Medulla oblongata (tissue), 1 donor: ENCODE results near the gene PDE4D.
"Not testable (repeated sequence)": the region's sequence is repeated elsewhere in the genome, so short reads cannot be mapped to it uniquely, and the experiment has no call there.

Experiments used
- DNase-seq: peaks from one replicate; pipeline ENCODE4 v3.0.0-alpha.2; 2015; ENCODE audit errors: extremely low spot score

The PDE4D gene

DNA sequence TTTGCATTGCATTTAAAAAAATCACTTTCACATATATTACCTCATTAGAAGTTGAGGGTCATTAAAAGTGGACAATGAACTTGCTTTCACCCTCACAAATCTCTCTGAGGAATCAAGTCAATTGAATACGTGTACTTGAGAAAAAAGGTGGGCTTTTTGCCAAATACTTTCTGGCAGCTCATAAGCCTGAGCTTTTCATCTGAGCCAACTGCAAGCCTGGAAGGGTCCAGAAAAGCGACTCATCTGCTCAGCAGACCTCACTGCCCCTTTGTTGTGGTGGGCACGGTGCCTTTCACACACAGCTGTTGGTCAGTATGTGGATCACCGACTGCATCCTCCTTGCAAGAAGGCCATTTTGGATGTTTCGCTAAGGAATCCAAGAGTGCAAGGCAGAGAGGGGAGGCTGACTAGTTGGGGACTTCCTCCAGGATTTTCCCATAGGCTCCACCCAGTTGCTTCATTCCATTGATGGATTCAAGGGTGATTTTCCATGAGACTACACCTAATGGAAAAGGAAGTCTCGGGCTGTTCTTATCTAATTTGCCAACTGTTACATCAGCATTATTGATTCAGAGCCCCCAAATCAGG is 564.7 kb downstream of the PDE4D start:
- peak; percentile 37 for DNase-seq

DNA sequence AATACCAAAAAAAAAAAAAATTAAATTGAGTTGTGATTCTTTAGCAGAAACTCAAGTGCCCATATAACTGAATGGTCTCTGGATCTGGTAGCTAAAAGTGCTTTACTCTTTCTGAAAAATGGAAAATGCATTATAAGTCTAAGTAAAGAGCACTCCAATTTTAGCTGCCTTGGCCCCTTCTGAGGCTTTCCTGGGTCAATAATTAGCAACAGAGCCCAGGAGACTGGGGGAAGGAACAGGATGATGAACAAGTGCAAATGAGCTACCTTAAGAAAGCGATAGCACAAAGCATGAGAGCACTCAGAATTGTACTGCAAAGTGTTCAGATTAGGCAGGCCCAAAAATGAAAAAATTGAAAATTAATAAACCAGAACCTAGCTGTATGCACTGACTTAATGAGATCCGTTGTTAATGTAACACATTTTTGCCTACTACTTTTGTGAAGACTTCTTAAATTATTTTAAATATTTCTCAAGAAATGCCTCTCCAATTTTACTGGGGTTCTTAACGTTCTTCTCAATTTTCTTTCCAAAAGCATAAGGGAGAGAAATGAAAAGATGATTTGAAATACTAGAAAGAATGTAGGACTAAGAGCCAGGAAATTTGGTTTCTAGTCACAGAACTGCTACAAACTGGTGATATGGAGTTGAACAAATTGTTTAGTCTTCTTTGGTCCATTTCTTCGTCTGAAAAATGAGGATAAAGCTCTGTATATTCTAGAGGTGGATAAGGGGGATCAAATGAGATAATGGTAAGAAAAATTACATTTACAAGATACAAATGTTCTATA is 566.1 kb downstream of the PDE4D start:
- no peak for DNase-seq

DNA sequence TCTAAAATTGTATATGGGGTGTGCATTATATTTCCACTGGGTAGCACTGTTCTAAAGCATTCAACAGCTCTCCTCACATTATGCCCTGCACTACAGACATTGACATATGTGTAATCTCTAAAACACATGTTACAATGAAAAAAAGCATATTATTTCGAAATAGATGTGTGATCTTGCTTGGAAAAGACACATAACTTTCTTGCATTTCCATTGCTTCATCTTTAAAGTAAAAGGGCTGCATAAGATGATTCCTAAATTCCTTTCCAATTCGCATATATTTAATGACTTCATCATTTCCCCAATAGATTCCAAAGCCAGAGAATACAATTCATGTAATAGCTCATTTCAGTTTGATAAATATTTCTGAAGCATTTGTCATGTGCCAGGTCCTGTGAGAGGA is 566.9 kb downstream of the PDE4D start:
- no peak for DNase-seq

DNA sequence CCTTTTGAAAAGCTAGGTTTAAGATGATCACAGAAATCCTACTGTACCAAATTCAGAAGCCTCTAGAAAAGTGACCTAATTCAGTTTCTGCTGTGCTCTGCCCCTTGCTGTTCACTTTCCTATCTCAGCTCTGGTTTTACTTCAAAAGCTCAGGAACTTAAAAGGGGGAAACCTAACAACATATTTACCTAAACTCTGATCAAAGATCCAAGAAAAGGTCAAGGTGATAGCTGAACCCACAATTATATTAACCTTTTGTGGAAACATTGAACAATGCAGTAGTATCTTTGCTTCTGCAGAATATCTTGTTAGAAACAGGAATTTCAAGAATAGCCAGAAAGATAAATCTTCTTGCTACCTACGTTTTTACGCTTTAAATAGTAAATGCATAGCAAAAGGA is 568.5 kb downstream of the PDE4D start:
- DNase-seq, result no peak

DNA sequence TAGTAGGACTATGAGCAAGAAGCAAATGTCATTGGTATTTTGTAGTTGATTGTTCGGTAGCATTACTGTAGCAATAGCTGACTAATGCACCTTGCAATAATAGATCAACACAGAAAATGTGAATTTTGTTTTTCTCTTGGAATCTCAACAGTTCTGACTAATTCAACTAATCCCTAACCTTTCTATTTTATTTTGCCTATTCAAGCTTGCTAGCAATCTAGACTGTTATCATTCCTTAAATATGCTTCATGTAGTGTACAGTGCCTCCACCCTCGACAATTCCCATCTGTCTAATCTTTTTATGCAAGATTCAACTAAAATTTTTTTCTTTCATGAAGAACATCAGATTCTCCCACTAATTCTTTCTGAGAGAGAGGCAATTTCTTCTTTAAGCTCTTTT is 570.6 kb downstream of the PDE4D start:
- no peak for DNase-seq

DNA sequence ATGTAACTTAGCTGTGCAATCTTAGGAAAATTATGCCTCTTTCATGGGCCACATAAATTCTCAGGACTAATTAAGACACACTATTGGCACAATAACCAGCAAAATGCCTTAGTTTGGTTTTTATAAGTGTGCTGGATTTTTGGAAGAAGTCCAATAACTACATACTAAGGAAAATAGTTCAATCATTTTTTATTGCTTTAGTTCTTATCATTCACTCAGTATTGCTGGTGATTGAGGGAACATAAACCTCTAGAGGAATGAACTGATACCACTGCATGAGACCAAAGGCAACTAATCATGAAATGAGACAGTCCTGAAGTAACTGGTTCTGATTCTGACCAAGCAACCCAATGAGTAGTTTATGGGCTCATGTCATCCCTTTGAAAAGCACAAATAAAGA is 571.5 kb downstream of the PDE4D start:
- no peak for DNase-seq

DNA sequence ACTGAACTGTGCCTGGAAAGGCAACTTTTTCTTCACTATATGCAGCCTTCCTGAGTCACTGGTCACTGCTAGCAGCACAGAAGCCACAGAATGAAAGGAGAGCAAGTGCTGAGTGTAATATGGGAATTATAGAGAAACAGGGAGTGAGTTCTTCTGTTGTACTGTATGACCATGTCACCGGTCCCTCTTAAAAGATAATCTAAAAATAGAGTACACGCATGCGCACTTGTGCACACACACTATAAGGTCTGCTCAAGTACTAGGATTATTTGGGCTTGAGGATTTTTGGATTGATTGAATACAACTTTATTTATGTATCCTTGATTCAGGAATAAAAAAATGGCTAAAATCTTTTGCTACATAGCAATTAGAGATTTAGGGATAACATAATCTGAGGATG is 571.9 kb downstream of the PDE4D start:
- DNase-seq, result no peak

DNA sequence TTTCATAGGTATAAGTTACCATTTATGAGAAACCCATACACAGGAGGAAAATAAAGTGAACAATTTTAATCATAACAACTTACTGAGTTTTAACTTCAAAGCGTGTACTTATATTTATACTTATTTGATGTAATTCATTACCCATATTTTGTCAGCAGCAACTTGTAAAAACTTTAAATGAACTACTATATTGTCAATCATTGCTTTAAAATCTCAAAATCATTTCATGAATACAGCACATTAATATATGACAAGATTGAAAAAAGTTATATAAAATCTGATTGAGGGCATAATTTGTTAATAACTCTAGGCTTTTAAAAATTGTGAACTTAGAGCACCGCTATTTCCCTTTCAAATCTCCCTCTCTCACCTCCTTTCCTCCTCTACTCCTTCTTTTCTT is 573.1 kb downstream of the PDE4D start:
- no peak for DNase-seq

DNA sequence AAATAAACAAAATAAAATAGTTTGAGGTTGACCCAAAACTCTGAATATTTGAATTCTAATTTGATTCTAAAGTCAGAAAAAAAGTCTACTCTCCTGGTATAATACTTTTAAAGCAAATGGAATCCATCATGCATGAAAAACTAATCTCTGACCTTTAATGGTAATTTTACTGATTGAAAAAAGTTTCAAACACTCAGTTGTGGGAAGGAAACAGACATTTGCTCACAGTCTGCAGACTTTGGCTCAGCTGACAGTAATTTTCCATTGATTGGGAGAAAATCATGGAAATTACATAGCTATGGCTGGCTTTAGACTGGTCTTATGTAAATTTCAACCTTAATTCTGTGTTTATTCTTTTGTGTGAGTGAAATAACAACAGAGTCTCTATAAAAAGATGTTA is 574.3 kb downstream of the PDE4D start:
- no peak for DNase-seq

DNA sequence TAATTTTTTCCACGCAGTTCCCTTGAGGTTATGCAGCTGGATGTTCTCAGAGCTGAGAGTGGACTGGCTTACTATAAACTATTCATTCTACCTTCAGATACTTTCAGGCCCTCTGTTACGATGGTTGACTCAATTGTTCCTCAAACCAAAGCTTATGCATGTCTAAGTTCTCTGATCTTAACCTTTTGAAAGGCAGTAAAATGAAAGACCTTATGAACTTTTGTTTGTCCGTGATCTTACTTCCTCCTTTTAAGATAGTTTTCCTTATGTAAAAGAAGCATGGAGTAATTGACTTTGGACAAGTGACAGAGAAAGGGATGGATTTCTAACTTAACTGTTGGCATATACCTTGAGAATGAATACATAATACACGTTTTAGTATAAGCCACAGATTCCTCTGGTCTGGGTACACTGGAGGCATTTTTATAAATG is 575.7 kb downstream of the PDE4D start:
- no peak for DNase-seq

DNA sequence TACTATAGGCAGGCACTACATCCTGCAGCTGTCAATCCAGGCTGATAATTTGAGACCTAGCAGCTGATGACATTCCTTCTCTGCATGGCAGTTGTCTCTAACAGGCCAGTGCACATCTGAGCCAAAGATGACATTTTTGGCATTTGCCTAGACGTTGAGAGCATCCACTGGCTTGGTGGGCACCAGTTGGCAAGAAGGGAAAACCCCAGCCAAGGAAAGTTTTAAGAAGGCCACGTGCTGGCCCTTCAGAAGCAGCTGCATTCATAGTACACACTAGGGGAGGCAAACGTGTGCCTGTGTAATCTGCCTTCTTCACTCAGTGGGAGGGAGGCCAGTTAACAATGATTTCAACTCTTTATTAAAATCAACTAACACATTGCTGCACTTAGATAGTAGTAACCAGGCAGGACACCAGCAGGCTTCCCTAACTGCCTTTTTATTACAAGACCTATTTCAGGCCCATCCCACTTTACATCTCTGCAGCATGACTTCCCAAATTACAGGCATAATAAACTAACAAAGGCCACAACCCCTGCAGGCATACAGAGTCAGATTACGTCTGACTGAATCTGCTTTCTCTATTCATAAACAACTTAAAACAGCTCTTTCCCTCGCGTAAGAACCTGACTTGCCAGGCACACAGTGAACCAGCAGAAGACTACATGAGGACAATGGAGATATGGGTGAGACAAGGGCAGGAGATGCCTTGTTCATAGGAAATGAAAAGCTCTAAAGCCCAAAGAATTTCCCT is 576.3 kb downstream of the PDE4D start:
- no peak for DNase-seq

DNA sequence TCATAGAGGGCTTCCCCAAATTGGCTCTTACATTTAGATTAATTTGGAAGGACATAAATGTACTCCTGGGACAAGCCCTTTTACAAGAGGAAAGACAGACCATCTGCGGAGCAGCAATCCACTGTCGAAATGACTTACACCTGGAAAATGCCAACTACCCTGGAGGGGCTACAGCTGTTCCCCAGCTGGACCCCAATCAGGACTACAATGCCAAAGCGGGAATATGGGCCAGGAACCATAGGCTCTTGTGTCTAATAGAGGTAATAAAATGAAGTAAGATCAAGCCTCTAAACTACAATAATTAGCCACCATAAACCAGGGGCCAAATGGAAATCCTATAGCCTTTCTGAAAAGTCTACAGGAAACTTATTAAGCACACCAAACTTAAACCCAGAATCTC is 581.3 kb downstream of the PDE4D start:
- no peak for DNase-seq

DNA sequence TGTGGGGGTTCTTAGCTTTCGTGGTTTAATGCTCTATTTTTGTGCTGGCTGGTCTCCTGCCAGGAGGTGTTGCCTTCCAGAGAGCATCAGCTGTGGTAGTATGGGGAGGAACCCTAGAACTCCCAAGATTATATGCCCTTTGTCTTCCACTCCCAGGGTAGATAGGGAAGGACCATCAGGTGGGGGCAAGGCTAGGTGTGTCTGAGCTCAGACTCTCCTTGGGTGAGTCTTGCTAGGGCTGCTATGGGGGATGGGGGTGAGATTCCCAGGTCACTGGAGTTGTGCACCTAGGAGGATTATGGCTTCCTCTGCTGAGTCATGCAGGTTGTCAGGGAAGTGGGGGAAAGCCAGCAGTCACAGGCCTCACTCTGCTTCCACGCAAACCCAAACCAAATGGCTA is 584.8 kb downstream of the PDE4D start:
- not testable (repeated sequence) for DNase-seq

DNA sequence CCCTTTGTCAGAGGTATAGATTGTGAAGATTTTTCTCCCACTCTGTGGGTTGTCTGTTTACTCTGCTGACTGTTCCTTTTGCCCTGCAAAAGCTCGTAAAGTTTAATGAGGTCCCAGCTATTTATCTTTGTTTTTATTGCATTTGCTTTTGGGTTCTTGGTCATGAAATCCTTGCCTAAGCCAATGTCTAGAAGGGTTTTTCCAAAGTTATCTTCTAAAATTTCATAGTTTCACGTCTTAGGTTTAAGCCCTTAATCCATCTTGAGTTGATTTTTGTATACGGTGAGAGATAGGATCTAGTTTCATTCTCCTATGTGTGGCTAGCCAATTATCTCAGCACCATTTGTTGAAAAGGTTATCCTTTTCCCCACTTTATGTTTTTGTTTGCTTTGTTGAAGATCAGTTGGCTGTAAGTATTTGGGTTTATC is 590.2 kb downstream of the PDE4D start:
- DNase-seq, result not testable (repeated sequence)

DNA sequence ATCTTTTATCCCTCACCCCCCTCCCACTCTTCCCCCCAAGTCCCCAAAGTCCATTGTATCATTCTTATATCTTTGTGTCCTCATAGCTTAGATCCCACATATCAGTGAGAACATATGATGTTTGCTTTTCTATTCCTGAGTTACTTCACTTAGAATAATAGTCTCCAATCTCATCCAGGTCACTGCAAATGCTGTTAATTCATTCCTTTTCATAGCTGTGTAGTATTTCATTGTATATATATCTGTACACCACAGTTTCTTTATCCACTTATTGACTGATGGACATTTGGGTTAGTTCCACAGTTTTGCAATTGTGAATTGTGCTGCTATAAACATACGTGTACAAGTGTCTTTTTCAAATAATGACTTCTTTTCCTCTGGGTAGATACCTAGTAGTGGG is 591.0 kb downstream of the PDE4D start:
- not testable (repeated sequence) for DNase-seq

DNA sequence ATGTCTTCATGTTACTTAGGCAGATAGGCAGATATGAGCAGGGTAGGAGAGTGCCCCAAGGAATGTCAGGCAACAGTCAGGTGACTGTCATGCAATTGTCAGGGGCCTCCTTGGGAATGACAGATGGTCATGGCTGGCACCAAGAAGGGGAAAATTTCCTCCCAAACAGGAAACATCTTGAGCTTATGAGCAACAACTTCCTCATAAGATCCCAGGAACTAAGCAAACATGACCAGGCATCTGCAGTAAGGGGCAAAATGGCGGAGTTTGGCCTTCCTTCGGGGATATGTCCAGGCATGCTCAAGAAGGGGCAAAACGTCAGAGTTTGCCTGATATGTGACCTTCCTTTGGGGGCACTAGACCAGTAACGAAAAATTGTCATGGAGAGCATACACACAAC is 591.8 kb downstream of the PDE4D start:
- DNase-seq, result no peak

DNA sequence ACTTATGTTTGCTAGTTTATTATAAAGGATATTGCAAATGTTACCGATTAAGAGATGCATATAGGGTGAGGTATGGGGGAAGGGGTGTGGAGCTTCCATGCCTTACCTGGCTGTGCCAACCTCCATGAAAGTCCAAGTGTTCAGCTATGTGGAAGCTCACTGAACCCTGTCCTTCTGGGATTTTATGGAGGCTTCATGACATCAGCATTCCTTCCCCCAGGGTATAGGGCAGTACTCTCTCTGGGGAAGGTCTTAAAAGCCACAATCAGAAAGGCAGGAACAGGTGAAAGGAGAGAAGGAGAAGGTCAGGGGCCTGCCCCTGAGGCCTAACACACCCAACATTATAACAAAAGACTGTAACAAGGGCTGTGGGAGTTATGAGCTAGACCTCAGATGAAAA is 592.6 kb downstream of the PDE4D start:
- DNase-seq, result no peak

DNA sequence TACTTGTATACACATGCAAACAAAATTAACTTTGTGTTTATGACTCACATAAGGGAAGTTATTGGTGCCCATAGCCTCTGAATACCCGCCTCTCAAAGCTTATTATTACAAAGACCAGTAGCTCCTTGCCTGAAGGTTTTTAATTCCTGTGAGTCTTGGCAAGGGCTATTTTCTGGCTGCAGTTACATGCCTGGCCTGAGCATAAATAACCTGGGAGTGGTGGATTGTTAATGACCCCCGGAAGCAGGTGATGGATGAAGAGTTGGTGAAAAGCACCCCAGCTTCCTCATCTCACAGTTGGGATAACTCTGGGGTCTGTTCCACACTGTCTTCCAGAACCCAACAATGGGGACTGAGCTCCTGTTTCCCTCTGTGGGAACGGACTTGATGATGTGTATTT is 594.5 kb downstream of the PDE4D start:
- DNase-seq, result no peak

DNA sequence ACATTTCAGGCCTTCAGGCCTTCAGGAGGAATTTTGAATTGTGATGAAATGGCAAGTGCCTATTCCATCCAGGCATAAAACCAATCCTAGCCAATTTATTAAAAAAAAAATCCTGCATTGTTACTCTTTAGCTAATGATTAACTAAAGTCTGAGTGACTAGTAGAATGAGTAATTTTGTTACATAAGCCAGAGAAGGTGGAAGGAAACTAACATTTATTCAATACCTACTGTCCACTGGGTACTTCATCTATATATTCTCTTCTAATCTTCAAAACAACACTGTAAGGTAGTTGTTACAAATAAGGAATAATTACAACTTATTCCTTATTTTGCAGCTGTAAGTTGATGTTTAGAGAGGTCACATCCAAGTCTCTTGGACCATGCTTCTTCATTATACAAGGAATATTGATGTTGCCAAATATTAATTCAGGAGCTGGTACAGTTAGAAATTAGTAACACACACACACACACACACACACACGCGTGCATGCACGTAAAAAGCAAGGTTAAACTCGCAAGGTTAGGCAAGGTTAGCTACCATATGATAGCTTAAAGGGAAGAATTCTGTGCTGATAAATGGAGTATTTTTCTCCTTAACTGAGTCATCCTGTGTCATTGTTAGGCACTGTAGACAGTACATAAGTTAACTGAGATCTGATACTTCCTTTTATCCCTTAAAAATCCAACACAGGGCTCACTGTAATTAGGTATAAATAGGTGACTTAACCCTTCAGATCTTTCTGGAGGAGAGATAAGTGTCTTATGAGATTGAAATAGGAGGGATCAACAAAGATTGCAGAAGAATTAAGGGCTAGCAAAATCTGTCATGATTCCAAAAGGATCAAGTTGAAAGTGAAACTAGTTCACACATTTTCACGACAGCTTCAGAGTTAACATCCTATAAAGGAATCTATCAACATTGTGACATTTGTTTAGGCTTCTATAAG is 596.9 kb downstream of the PDE4D start:
- peak; percentile 56 for DNase-seq

DNA sequence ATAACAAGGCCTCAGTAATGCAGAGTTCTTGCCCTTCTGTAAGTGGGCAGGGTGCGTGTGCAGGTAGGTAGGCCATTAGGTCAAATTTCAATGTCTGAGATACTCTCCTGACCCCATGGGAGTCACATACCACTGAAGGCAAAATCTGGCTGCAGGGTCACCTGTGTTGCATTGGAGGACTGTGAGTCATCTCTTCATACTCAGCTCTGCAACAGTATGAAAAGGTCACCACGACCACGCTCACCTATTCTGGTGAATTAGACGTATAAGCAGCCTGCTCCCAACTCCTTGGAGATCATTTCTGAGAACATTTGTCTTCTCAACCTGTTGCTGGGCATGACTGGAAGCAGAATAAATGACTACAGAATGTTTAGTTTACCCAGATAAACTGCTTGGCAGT is 599.8 kb downstream of the PDE4D start:
- no peak for DNase-seq

DNA sequence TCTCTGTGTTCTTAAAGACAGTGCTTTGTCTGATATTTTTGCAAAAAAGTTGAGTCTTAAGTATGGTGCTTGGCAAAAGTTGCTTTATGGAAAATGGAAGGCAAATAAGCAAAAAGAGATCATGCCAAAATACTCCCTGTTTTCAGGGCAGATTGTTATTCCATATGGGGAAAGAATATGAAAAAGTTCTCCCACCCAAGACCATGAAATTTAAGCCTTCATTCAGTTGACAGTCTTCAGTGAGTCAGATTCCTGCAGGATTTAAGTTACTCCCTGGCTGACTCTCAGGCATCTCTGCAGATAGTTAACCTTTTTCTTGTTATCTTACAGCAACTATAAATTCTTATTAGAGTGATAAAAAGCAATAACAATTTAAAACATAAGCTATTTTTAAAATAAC is 601.6 kb downstream of the PDE4D start:
- no peak for DNase-seq

DNA sequence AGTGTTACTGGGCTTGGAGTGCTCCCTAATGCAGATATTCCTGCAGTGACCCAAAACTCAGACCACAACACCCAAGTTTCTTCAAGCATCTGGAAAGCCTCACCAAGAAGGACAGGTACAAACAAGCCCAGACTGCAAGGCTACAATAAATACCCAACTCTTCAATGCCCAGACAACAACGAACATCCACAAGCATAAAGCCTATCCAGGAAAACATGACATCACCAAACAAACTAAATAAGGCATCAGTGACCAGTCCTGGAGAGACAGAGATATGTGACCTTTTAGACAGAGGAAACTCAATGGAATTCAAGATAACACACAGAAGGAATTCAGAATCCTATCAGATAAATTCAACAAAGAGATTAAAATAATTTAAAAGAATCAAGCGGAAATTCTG is 605.6 kb downstream of the PDE4D start:
- no peak for DNase-seq
